Activated CD8-positive, alpha-beta memory T cell treated with anti-CD3 and anti-CD28 coated beads, Interleukin-2, amount 50 U/mL, for 1 hour (primary cell): ENCODE results near the gene FAM193A.
"Not testable (repeated sequence)": the region's sequence is repeated elsewhere in the genome, so short reads cannot be mapped to it uniquely, and the experiment has no call there.

Experiments used
- DNase-seq: peaks from one replicate; pipeline ENCODE4 v3.0.0-alpha.2; 2020; ENCODE audit errors: extremely low read depth

Gene FAM193A

DNA sequence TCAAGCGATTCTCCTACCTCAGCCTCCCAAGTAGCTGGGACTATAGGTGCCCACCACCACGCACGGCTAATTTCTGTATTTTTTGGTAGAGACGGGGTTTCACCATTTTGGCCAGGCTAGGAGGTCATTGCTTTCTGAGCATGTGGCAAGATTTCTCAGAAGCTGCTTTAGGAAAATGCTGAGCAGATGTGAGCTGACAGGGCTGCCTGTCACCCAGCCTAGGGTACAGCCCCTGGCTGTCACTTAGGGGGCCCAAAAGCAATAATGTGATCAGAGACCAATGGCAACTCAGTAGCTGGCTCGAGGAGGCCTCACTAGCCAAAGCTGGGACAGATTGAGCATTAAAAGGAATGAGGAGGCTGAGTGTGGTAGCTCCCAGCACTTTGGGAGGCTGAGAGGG lies 154.9 kb downstream of the FAM193A start:
- DNase-seq: no peak

- no peak for DNase-seq
These were observed 155.5 kb downstream of the FAM193A start for GRCh38 chr4:2691952-2692435.

DNA sequence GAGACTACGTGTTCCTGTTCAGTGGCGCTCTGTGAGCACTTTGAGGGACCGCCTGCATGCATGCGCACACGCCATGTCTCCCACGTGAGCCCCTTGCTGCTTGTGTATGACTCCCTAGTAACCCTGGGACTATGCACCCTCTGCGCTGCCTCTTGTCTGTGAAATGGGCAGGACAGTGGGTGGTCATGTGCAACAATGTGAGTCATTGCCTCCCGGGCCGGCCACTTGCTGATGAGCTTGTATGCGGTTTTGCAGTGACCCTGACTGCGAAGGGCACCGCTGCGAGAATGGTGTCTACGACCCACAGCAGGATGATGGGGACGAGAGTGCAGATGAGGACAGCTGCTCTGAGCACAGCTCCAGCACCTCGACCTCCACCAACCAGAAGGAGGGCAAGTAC lies 158.2 kb downstream of the FAM193A start:
- no peak for DNase-seq

GRCh38 chr4:2695346-2696060 lies 159.1 kb downstream of the FAM193A start:
- DNase-seq: no peak

GRCh38 chr4:2696423-2696822 lies 160.0 kb downstream of the FAM193A start:
- no peak for DNase-seq

DNA sequence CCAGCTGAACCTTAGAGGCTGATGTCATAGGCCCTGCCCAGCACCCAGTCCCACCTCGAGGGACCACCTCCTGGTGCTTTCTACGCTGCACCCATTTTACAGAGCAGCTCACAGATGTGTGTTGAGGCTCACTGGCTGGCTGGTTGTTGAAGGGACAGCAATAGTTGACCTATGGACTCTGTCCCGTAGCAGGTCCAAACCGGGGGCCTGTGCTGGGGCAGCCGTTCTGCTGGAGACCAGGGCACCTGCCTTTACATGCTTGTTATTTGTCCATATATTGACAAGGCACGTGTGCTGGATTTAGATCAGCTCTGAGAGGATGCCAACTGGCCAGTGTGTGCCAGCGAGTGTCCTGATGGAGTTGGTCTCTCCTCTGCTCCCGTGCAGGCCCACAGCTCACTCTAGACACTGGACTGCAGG lies 161.6 kb downstream of the FAM193A start:
- no peak for DNase-seq

DNA sequence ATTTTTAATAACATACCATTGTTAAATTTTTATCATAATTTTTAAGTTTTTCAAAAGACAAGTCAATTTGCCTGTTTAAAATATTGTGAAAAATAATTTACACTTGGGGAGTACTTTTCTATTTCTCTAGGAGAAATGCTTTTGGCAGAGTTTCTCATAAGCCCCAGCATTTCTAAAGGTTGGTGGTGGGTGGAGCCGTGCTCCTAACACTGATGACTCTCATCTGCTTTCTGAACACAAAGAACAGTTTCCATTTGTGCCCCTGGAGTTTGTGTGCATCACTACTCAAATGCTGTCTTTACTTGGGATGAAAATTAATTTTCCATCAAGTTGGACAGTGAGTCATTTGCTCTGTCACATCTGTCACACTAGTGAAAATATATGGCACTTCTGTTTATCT lies 162.1 kb downstream of the FAM193A start:
- no peak for DNase-seq

GRCh38 chr4:2698951-2699505 lies 162.6 kb downstream of the FAM193A start:
- no peak for DNase-seq

GRCh38 chr4:2699534-2699933 lies 163.1 kb downstream of the FAM193A start:
- no peak for DNase-seq

GRCh38 chr4:2700031-2700430 lies 163.6 kb downstream of the FAM193A start:
- DNase-seq: no peak

DNA sequence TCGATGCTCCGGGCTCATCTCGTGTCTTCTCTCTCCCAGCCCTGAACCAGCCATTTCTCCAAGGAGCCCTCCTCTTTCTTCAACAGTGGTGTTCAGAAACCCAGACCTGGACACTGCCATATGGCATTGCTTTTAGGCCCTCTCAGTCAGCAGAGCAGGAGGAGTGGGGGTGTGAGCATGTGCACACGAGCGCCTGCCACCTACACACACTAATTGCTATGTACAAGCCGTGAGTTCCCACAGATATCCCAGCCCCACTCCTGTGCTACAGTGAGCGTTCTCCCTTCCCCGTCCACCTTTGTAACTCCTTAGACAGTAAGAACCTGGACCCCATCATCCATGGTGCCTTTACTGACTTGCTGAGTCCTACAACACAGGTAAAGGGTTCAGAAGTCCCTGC lies 165.9 kb downstream of the FAM193A start:
- no peak for DNase-seq

DNA sequence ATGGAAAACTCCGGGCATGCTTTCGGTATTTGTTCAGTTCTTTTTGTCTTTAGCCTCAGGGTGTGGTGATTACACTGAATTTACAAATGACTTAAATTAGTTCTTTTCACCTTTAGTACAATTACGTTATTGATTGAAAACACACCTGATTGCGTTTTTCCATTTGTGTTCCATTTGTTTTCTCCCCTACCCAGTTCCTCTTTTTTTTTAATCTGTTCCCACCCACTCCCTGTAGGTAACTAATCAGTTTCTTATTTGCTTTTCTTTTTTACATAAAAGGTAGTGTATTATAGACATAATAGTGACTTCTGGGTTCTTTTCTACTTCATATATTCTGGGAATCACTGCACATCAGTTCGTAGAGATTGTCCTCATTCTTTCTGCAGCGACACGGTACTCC lies 166.3 kb downstream of the FAM193A start:
- no peak for DNase-seq

- DNase-seq: no peak
These were observed 175.9 kb downstream of the FAM193A start for GRCh38 chr4:2712261-2712842.

- DNase-seq: no peak
These were observed 176.9 kb downstream of the FAM193A start for GRCh38 chr4:2713337-2713736.

DNA sequence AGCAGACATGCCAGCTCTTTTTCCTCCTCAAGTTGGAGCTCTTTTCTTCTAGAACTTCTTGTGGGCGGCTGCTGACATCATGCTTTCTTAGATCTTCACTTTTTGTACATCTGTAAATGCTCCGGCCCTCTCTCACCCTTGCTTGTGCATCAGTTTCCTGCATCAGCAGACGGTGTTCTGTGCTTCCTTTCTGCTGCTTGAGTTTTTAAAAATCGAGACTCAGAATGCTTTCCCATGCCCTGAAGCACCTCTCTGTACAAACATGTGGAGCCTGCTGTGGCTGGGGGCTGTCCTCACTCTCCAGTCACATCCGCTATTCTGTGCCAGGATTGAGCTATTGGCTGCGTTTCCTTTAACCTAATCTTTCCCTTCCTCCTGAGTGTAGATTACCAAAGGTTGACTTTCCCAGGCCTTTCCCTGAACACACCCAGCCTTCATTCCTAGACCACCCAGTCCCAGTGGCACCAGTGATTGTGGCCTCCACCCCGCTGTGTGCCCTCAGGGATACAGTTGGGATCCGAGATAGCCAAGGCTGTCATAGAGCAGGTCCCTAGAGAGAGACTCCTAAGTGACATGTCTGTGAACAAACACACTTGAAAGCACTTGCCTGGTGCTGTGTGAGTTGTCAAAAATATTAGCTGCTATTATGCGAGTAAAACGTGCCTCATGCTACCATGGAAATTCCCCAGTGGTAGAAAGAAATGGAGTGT lies 177.8 kb downstream of the FAM193A start:
- DNase-seq: peak; percentile 12

GRCh38 chr4:2714918-2715317 lies 178.5 kb downstream of the FAM193A start:
- no peak for DNase-seq

- no peak for DNase-seq
These were observed 179.0 kb downstream of the FAM193A start for GRCh38 chr4:2715426-2715825.

DNA sequence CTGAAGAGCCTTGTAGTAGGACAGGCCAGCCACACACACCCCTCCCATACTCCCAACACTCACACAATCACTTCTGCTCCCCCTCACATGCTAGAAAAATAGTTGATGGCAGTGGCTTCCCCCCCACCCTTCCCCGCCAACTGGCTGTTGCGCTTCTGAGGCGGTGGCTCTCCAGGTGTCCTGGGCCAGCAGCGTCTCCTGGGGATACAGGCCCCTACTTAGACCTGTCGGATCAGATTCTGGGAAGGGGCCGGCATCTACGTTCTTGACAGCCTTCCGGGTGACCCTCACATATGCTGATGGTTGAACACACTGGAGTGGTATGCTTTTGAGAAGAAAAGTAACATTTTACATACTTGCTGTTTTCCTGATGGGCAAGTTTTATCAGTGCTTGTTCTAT lies 179.8 kb downstream of the FAM193A start:
- no peak for DNase-seq

DNA sequence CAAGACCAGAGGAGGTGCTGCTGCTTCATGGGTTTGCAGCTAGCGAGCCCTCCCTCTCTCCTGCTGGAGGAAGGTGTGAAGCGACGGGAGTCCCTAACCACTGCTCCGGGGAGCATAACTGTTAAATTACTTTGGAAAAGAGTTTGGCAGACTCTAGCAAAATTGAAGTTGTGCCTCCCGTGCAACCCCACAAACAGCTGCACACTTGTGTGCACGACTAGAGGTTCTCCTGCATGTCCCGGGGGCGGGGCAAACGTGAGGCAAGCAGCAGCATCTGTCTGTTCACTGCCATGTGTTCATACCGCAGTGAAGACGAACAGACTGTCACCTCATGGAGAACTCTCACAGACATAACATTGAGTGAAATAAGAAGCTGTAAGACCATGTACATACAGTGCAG lies 185.1 kb downstream of the FAM193A start:
- no peak for DNase-seq

DNA sequence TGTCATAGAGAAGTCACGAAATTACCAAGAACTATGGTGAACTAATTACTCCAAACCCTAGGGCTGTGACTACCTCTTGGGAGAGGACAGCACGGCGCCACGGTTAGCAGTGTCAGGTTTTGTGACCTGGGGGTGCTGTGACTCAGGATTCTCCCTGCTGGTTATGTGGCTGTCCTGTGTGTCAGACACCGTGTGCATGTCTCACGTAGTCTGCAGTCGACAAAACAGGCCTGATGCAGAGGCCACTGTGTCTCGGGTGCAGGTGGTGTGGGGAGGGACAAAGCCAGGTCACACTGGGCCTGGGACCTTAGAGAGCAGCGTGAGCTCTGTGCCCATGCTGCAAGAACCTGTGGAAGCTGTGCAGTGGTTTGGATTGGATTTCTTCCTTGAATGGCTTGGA lies 185.6 kb downstream of the FAM193A start:
- DNase-seq: no peak

- DNase-seq: no peak
These were observed 187.3 kb downstream of the FAM193A start for GRCh38 chr4:2723751-2724150.

GRCh38 chr4:2725380-2725779 lies 188.9 kb downstream of the FAM193A start:
- no peak for DNase-seq

DNA sequence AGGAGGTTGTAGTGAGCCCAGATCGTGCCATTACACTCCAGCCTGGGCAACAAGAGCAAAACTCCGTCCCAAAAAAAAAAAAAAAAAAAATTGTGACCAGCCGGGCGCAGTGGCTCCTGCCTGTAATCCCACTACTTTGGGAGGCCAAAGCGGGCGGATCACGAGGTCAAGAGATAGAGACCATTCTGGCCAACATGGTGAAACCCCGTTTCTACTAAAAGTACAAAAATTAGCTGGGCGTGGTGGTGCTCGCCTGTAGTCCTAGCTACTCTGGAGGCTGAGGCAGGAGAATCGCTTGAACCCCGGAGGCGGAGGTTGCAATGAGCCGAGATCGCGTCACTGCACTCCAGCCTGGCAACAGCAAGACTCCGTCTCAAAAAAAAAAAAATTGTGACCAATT lies 190.4 kb downstream of the FAM193A start:
- not testable (repeated sequence) for DNase-seq
